ENCODE results near the gene LIF.

The LIF gene

GRCh38 chr22:30227438-30228228 is 18.9 kb downstream of the LIF start:
- H3K79me1 ChIP-seq (ENCODE audit: low read depth, low read length): no peaks in the 10 kb centered on the region
- no peak overlapping the region for H4K91ac ChIP-seq (ENCODE audit: low read depth, low read length, poor library complexity)
- no peak overlapping the region for H3K23ac ChIP-seq (ENCODE audit: low read depth, low read length, poor library complexity)
- no peak overlapping the region for H2AK5ac ChIP-seq (ENCODE audit: low read depth, low read length)
- no peak overlapping the region for H3K18ac ChIP-seq (ENCODE audit: low read length)
- no peaks in the 10 kb centered on the region for H3K36me3 ChIP-seq (replicated peaks in 1 of 2; ENCODE audit: control insufficient read depth in 2 of 2, insufficient read depth in 2 of 2, low read length in 2 of 2)
- H3K4me3 ChIP-seq (ENCODE audit: low read length in 2 of 2): no peak overlapping the region
- no peak overlapping the region for H2BK5ac ChIP-seq (ENCODE audit: low read length)
- no peak for DNase-seq (ENCODE audit: low spot score)
- no peak overlapping the region for H3K4ac ChIP-seq (ENCODE audit: low read length)
- H3K4me1 ChIP-seq (ENCODE audit: control insufficient read depth in 2 of 2, insufficient read depth in 1 of 2, low read depth in 1 of 2, low read length in 2 of 2): peaks cover 8 to 16% of the 10 kb centered on the region in 2 donors
- WGBS, 2 donors (ENCODE audit: extremely low coverage in 2 of 2, insufficient read length in 2 of 2, insufficient replicate concordance in 1 of 2): no CpG with 5 or more reads among the region's 4 CpGs
- no peaks in the 10 kb centered on the region for H3K9me3 ChIP-seq (replicated peaks in 1 of 2; ENCODE audit: control insufficient read depth in 2 of 2, insufficient read depth in 1 of 2, low read depth in 1 of 2, low read length in 2 of 2)
- no peak overlapping the region for H3K14ac ChIP-seq (ENCODE audit: low read length)
- H2BK12ac ChIP-seq (ENCODE audit: low read length): no peak overlapping the region
- no peak overlapping the region for H3K4me2 ChIP-seq (ENCODE audit: insufficient read depth, low read length, poor library complexity, severe bottlenecking)
- no peak overlapping the region for H2AFZ ChIP-seq (ENCODE audit: low read length)
- H2BK15ac ChIP-seq (ENCODE audit: low read length): no peak overlapping the region
- H3K9ac ChIP-seq (ENCODE audit: low read depth, low read length, poor library complexity): no peak overlapping the region
- H3K27me3 ChIP-seq (ENCODE audit: control insufficient read depth in 3 of 3, insufficient read depth in 3 of 3, low read depth in 1 of 3, low read length in 3 of 3): peaks cover 0 to 4% (median 0%) of the 10 kb centered on the region in 3 experiments
- no peak overlapping the region for H3K27ac ChIP-seq (replicated peaks; ENCODE audit: low read length)
- no peak overlapping the region for H4K8ac ChIP-seq (ENCODE audit: low read depth, low read length)
- no peak overlapping the region for H2BK120ac ChIP-seq (ENCODE audit: low read depth, low read length)

GRCh38 chr22:30226192-30226832 is 20.2 kb downstream of the LIF start:
- DNase-seq (ENCODE audit: low spot score): no peak
- H4K8ac ChIP-seq (ENCODE audit: low read depth, low read length): no peak overlapping the region
- no peak overlapping the region for H2AK5ac ChIP-seq (ENCODE audit: low read depth, low read length)
- no peaks in the 10 kb centered on the region for H3K9me3 ChIP-seq (replicated peaks in 1 of 2; ENCODE audit: control insufficient read depth in 2 of 2, insufficient read depth in 1 of 2, low read depth in 1 of 2, low read length in 2 of 2)
- no peak overlapping the region for H3K4me2 ChIP-seq (ENCODE audit: insufficient read depth, low read length, poor library complexity, severe bottlenecking)
- no peak overlapping the region for H2BK12ac ChIP-seq (ENCODE audit: low read length)
- H3K27me3 ChIP-seq (ENCODE audit: control insufficient read depth in 3 of 3, insufficient read depth in 3 of 3, low read depth in 1 of 3, low read length in 3 of 3): peaks cover 0 to 7% (median 0%) of the 10 kb centered on the region in 3 experiments
- H3K23ac ChIP-seq (ENCODE audit: low read depth, low read length, poor library complexity): no peak overlapping the region
- no peak overlapping the region for H2BK120ac ChIP-seq (ENCODE audit: low read depth, low read length)
- no peak overlapping the region for H3K9ac ChIP-seq (ENCODE audit: low read depth, low read length, poor library complexity)
- peaks cover 7 to 15% of the 10 kb centered on the region in 2 donors for H3K4me1 ChIP-seq (ENCODE audit: control insufficient read depth in 2 of 2, insufficient read depth in 1 of 2, low read depth in 1 of 2, low read length in 2 of 2)
- no peak overlapping the region for H2AFZ ChIP-seq (ENCODE audit: low read length)
- H2BK15ac ChIP-seq (ENCODE audit: low read length): no peak overlapping the region
- no peaks in the 10 kb centered on the region for H3K36me3 ChIP-seq (replicated peaks in 1 of 2; ENCODE audit: control insufficient read depth in 2 of 2, insufficient read depth in 2 of 2, low read length in 2 of 2)
- H3K27ac ChIP-seq (replicated peaks; ENCODE audit: low read length): no peak overlapping the region
- no peak overlapping the region for H3K4ac ChIP-seq (ENCODE audit: low read length)
- no peaks in the 10 kb centered on the region for H3K79me1 ChIP-seq (ENCODE audit: low read depth, low read length)
- H3K18ac ChIP-seq (ENCODE audit: low read length): no peak overlapping the region
- no peak overlapping the region for H3K4me3 ChIP-seq (ENCODE audit: low read length in 2 of 2)
- no peak overlapping the region for H3K14ac ChIP-seq (ENCODE audit: low read length)
- WGBS, 2 donors (ENCODE audit: extremely low coverage in 2 of 2, insufficient read length in 2 of 2, insufficient replicate concordance in 1 of 2): no CpG with 5 or more reads among the region's 11 CpGs
- no peak overlapping the region for H4K91ac ChIP-seq (ENCODE audit: low read depth, low read length, poor library complexity)
- H2BK5ac ChIP-seq (ENCODE audit: low read length): no peak overlapping the region

- Histone ChIP-seq H3K4me3 (ENCODE audit: low read length in 2 of 2) (no peak overlapping the region), H4K8ac (ENCODE audit: low read depth, low read length) (no peak overlapping the region), H2BK120ac (ENCODE audit: low read depth, low read length) (no peak overlapping the region), H3K4me2 (ENCODE audit: insufficient read depth, low read length, poor library complexity, severe bottlenecking) (no peak overlapping the region), H3K23ac (ENCODE audit: low read depth, low read length, poor library complexity) (no peak overlapping the region), H3K4ac (ENCODE audit: low read length) (no peak overlapping the region), H3K27ac (replicated peaks; ENCODE audit: low read length) (no peak overlapping the region), H4K91ac (ENCODE audit: low read depth, low read length, poor library complexity) (no peak overlapping the region), H3K18ac (ENCODE audit: low read length) (no peak overlapping the region), H3K4me1 (ENCODE audit: control insufficient read depth in 2 of 2, insufficient read depth in 1 of 2, low read depth in 1 of 2, low read length in 2 of 2) (peaks cover 7 to 15% of the 10 kb centered on the region in 2 donors), H2BK5ac (ENCODE audit: low read length) (no peak overlapping the region), H3K79me1 (ENCODE audit: low read depth, low read length) (no peaks in the 10 kb centered on the region), H2BK15ac (ENCODE audit: low read length) (no peak overlapping the region), H3K14ac (ENCODE audit: low read length) (no peak overlapping the region), H2AK5ac (ENCODE audit: low read depth, low read length) (no peak overlapping the region), H3K36me3 (replicated peaks in 1 of 2; ENCODE audit: control insufficient read depth in 2 of 2, insufficient read depth in 2 of 2, low read length in 2 of 2) (no peaks in the 10 kb centered on the region), H2BK12ac (ENCODE audit: low read length) (no peak overlapping the region), H2AFZ (ENCODE audit: low read length) (no peak overlapping the region), H3K27me3 (ENCODE audit: control insufficient read depth in 3 of 3, insufficient read depth in 3 of 3, low read depth in 1 of 3, low read length in 3 of 3) (peaks cover 0 to 7% (median 0%) of the 10 kb centered on the region in 3 experiments), H3K9ac (ENCODE audit: low read depth, low read length, poor library complexity) (no peak overlapping the region), H3K9me3 (replicated peaks in 1 of 2; ENCODE audit: control insufficient read depth in 2 of 2, insufficient read depth in 1 of 2, low read depth in 1 of 2, low read length in 2 of 2) (no peaks in the 10 kb centered on the region)
- no CpG with 5 or more reads among the region's 7 CpGs for WGBS, 2 donors (ENCODE audit: extremely low coverage in 2 of 2, insufficient read length in 2 of 2, insufficient replicate concordance in 1 of 2)
- DNase-seq (ENCODE audit: low spot score): no peak
Measured at GRCh38 chr22:30225220-30225927, 21.2 kb downstream of the LIF start.

Measured in neuronal stem cell (in vitro differentiated cells).